ENCODE results near the gene CFAP57.

Gene CFAP57

GRCh38 chr1:43255438-43256210, 83.5 kb downstream of the CFAP57 start:
- no peak for DNase-seq (ENCODE audit: low spot score)

GRCh38 chr1:43256675-43257570, 84.8 kb downstream of the CFAP57 start:
- no peak for DNase-seq (ENCODE audit: low spot score)

- no peak for DNase-seq (ENCODE audit: low spot score)
Measured at GRCh38 chr1:43258370-43258769, 86.2 kb downstream of the CFAP57 start.

- DNase-seq (ENCODE audit: low spot score): no peak
Measured at GRCh38 chr1:43265431-43265830, 93.3 kb downstream of the CFAP57 start.

GRCh38 chr1:43266881-43267280, 94.8 kb downstream of the CFAP57 start:
- DNase-seq (ENCODE audit: low spot score): no peak

- DNase-seq (ENCODE audit: low spot score): no peak
Measured at GRCh38 chr1:43267291-43267805, 95.2 kb downstream of the CFAP57 start.

- no peak for DNase-seq (ENCODE audit: low spot score)
Measured at GRCh38 chr1:43267818-43268425, 95.8 kb downstream of the CFAP57 start.

- DNase-seq (ENCODE audit: low spot score): no peak
Measured at GRCh38 chr1:43269627-43270375, 97.7 kb downstream of the CFAP57 start, which contains the start of gene TMEM125. TMEM125 (plus strand) TSS chr1:43269983; CDS start chr1:43272723, 2,740 bp downstream.

GRCh38 chr1:43270421-43271095, 98.4 kb downstream of the CFAP57 start:
- no peak for DNase-seq (ENCODE audit: low spot score)

- DNase-seq (ENCODE audit: low spot score): no peak
Measured at GRCh38 chr1:43271186-43272118, 99.3 kb downstream of the CFAP57 start.

- no peak for DNase-seq (ENCODE audit: low spot score)
Measured at GRCh38 chr1:43272161-43272560, 100.0 kb downstream of the CFAP57 start.

GRCh38 chr1:43272576-43273571, 100.7 kb downstream of the CFAP57 start:
- no peak for DNase-seq (ENCODE audit: low spot score)

- no peak for DNase-seq (ENCODE audit: low spot score)
Measured at GRCh38 chr1:43273708-43274107, 101.6 kb downstream of the CFAP57 start.

- DNase-seq (ENCODE audit: low spot score): no peak
Measured at GRCh38 chr1:43274125-43274803, 102.1 kb downstream of the CFAP57 start.

GRCh38 chr1:43274804-43275180, 102.7 kb downstream of the CFAP57 start:
- no peak for DNase-seq (ENCODE audit: low spot score)

GRCh38 chr1:43275826-43276620, 103.9 kb downstream of the CFAP57 start:
- DNase-seq (ENCODE audit: low spot score): no peak

- no peak for DNase-seq (ENCODE audit: low spot score)
Measured at GRCh38 chr1:43276673-43277072, 104.5 kb downstream of the CFAP57 start.

All from hematopoietic multipotent progenitor cell treated with erythropoietin and hydrocortisone succinate and interleukin-3 and kit ligand, for 17 days (in vitro differentiated cells).